GM18867 (cell line): Measurements from ENCODE around the gene TNF.

Source experiments
- ATAC-seq: cut with Tn5 transposase; IDR thresholded peaks from one replicate; pipeline ENCODE4 v1.9.1; 2021; ENCODE audit warnings: mild to moderate bottlenecking, moderate library complexity; ENCODE audit not compliant: unreplicated experiment

The TNF gene

GRCh38 chr6:31572041-31572911 lies 3.1 kb upstream of the TNF start, which contains the start of gene LTA:
TSS of gene LTA (plus strand) at chr6:31572289. CDS start at chr6:31572743, 454 bp downstream.
- ATAC-seq: peak; percentile 37

- ATAC-seq: no peak
Measured at GRCh38 chr6:31573239-31574105, 1.9 kb upstream of the TNF start.

- no peak for ATAC-seq
Measured at GRCh38 chr6:31574106-31575061, 981 bp upstream of the TNF start.

- ATAC-seq: no peak
Measured at GRCh38 chr6:31575952-31576685, 754 bp downstream of the TNF start.

- ATAC-seq: no peak
Measured at GRCh38 chr6:31576897-31577578, 1.7 kb downstream of the TNF start.

GRCh38 chr6:31577579-31577966 lies 2.2 kb downstream of the TNF start:
- ATAC-seq: no peak

- ATAC-seq: no peak
Measured at GRCh38 chr6:31578184-31579118, 3.1 kb downstream of the TNF start.

GRCh38 chr6:31579119-31579505 lies 3.7 kb downstream of the TNF start:
- ATAC-seq: no peak

- ATAC-seq: no peak
Measured at GRCh38 chr6:31579546-31580437, 4.4 kb downstream of the TNF start.

GRCh38 chr6:31580438-31580740 lies 5.0 kb downstream of the TNF start:
- no peak for ATAC-seq

GRCh38 chr6:31580807-31581433 lies 5.6 kb downstream of the TNF start:
- peak; percentile 52 for ATAC-seq

- ATAC-seq: no peak
Measured at GRCh38 chr6:31581434-31582229, 6.3 kb downstream of the TNF start.

GRCh38 chr6:31582230-31582643 lies 6.9 kb downstream of the TNF start, which contains the start of gene LTB:
TSS of gene LTB (minus strand) at chr6:31582424. CDS start at chr6:31582417, 7 bp downstream.
- ATAC-seq: no peak

- no peak for ATAC-seq
Measured at GRCh38 chr6:31585491-31585890, 10.1 kb downstream of the TNF start.

- no peak for ATAC-seq
Measured at GRCh38 chr6:31586008-31586407, 10.6 kb downstream of the TNF start, which contains the start of gene LST1. TSS of gene LST1 (plus strand) at chr6:31586277. CDS start at chr6:31587300, 1,023 bp downstream.
